Activated T-helper 17 cell treated with anti-CD3 and anti-CD28 coated beads, Interleukin-2, amount 50 U/mL, for 72 hours (primary cell): ENCODE results near the gene TGFB1. TPM values are rescaled to one million over a fixed set of nuclear protein-coding genes. Genes with fewer than 3 reads are reported as not detected.
A peak's percentile ranks its signal among the peaks of the same experiment; 100 is the strongest.
"Not testable (repeated sequence)": the region's sequence is repeated elsewhere in the genome, so short reads cannot be mapped to it uniquely, and the experiment has no call there.

Experiments used
- ATAC-seq: fragments of 150-1000 bp; cut with Tn5 transposase; replicated peaks from 2 replicates; pipeline ENCODE4 v1.10.0; 2021; ENCODE audit warnings: mild to moderate bottlenecking, moderate library complexity
- H3K27ac Mint-ChIP-seq: one replicate; pipeline ENCODE4 v1.8.0; 2022; ENCODE audit warnings: mixed read lengths
- H3K27me3 Mint-ChIP-seq: one replicate; pipeline ENCODE4 v1.8.0; 2022; ENCODE audit warnings: mixed read lengths
- H3K36me3 Mint-ChIP-seq: one replicate; pipeline ENCODE4 v1.8.0; 2022; ENCODE audit warnings: low read depth, mild to moderate bottlenecking, mixed read lengths
- H3K4me1 Mint-ChIP-seq: one replicate; pipeline ENCODE4 v1.8.0; 2022; ENCODE audit warnings: mixed read lengths
- H3K4me3 Mint-ChIP-seq: one replicate; pipeline ENCODE4 v1.8.0; 2022; ENCODE audit warnings: mild to moderate bottlenecking, mixed read lengths
- H3K9me3 Mint-ChIP-seq: one replicate; pipeline ENCODE4 v1.8.0; 2022; ENCODE audit warnings: mixed read lengths
- total RNA-seq, 2 donors: library from RNA; stranded (reverse); gene quantifications; one replicate each; pipeline ENCODE4 v1.2.3, GENCODE V29; 2022

TGFB1 gene
- total RNA-seq, 2 donors from 2014 or later: 107 to 158 TPM

GRCh38 chr19:41299046-41299754 lies 54.5 kb downstream of the TGFB1 start:
- H3K27me3 Mint-ChIP-seq: no peaks in the 10 kb centered on the region
- no peaks in the 10 kb centered on the region for H3K9me3 Mint-ChIP-seq
- peaks cover 100% of the 10 kb centered on the region for H3K36me3 Mint-ChIP-seq
- peak overlapping the region; percentile 97 for H3K27ac Mint-ChIP-seq
- ATAC-seq: no peak
- peak overlapping the region; percentile 65 for H3K4me3 Mint-ChIP-seq
- peaks cover 73% of the 10 kb centered on the region for H3K4me1 Mint-ChIP-seq

GRCh38 chr19:41298348-41298964 lies 55.3 kb downstream of the TGFB1 start:
- ATAC-seq: peak; percentile 1
- Mint-ChIP-seq H3K27ac (peak overlapping the region; percentile 97), H3K27me3 (no peaks in the 10 kb centered on the region), H3K9me3 (no peaks in the 10 kb centered on the region), H3K36me3 (peaks cover 100% of the 10 kb centered on the region), H3K4me1 (peaks cover 70% of the 10 kb centered on the region), H3K4me3 (peak overlapping the region; percentile 65)

- H3K4me3 Mint-ChIP-seq: peak overlapping the region; percentile 65
- H3K27me3 Mint-ChIP-seq: no peaks in the 10 kb centered on the region
- peaks cover 70% of the 10 kb centered on the region for H3K4me1 Mint-ChIP-seq
- no peaks in the 10 kb centered on the region for H3K9me3 Mint-ChIP-seq
- ATAC-seq: peak; percentile 55
- H3K27ac Mint-ChIP-seq: peak overlapping the region; percentile 97
- peaks cover 100% of the 10 kb centered on the region for H3K36me3 Mint-ChIP-seq
These were observed 55.9 kb downstream of the TGFB1 start for GRCh38 chr19:41297628-41298347.

GRCh38 chr19:41296433-41296871 lies 57.3 kb downstream of the TGFB1 start:
- H3K4me3 Mint-ChIP-seq: peak overlapping the region; percentile 65
- H3K27me3 Mint-ChIP-seq: no peaks in the 10 kb centered on the region
- H3K36me3 Mint-ChIP-seq: peaks cover 100% of the 10 kb centered on the region
- no peaks in the 10 kb centered on the region for H3K9me3 Mint-ChIP-seq
- peak overlapping the region; percentile 97 for H3K27ac Mint-ChIP-seq
- H3K4me1 Mint-ChIP-seq: peaks cover 60% of the 10 kb centered on the region
- ATAC-seq: peak; percentile 66

- H3K27ac Mint-ChIP-seq: peak overlapping the region; percentile 97
- H3K9me3 Mint-ChIP-seq: no peaks in the 10 kb centered on the region
- peak overlapping the region; percentile 65 for H3K4me3 Mint-ChIP-seq
- ATAC-seq: no peak
- H3K27me3 Mint-ChIP-seq: no peaks in the 10 kb centered on the region
- H3K4me1 Mint-ChIP-seq: peaks cover 52% of the 10 kb centered on the region
- peaks cover 100% of the 10 kb centered on the region for H3K36me3 Mint-ChIP-seq
These were observed 58.2 kb downstream of the TGFB1 start for GRCh38 chr19:41295499-41295898.

- no peak for ATAC-seq
- Mint-ChIP-seq H3K27me3 (no peaks in the 10 kb centered on the region), H3K9me3 (no peaks in the 10 kb centered on the region), H3K27ac (peak overlapping the region; percentile 40), H3K4me3 (peak overlapping the region; percentile 65), H3K4me1 (peaks cover 41% of the 10 kb centered on the region), H3K36me3 (peaks cover 100% of the 10 kb centered on the region)
These were observed 59.3 kb downstream of the TGFB1 start for GRCh38 chr19:41294393-41294792.

GRCh38 chr19:41289814-41290213 lies 63.9 kb downstream of the TGFB1 start:
- not testable (repeated sequence) for ATAC-seq, H3K27me3 Mint-ChIP-seq, H3K9me3 Mint-ChIP-seq, H3K27ac Mint-ChIP-seq, H3K4me1 Mint-ChIP-seq, H3K4me3 Mint-ChIP-seq
- peaks cover 100% of the 10 kb centered on the region for H3K36me3 Mint-ChIP-seq

- Mint-ChIP-seq H3K9me3 (no peaks in the 10 kb centered on the region), H3K36me3 (peaks cover 100% of the 10 kb centered on the region), H3K4me1 (no peaks in the 10 kb centered on the region), H3K4me3 (no peak overlapping the region), H3K27ac (no peak overlapping the region), H3K27me3 (no peaks in the 10 kb centered on the region)
- ATAC-seq: no peak
These were observed 64.8 kb downstream of the TGFB1 start for GRCh38 chr19:41288673-41289530.

Other genes starting within 250 kb of the TGFB1 start
- under 1 TPM in 1 of 2 donors, not detected in 1; 0.28 TPM for gene CYP2F1, start 239.5 kb downstream of the TGFB1 start, total RNA-seq
- gene CYP2S1, start 160.7 kb downstream of the TGFB1 start, total RNA-seq: under 1 TPM in 1 of 2 donors, not detected in 1; 0.13 TPM
- 1 to 10 TPM in 1 of 2 donors, under 1 TPM in 1; 0.04 to 2.3 TPM for gene AXL, start 134.7 kb downstream of the TGFB1 start, total RNA-seq
- gene HNRNPUL1, start 89.5 kb downstream of the TGFB1 start, total RNA-seq: 100 to 1,000 TPM; 324 to 357 TPM
- gene CCDC97, start 43.8 kb downstream of the TGFB1 start, total RNA-seq: 10 to 100 TPM; 35.1 to 40.9 TPM
- 1 to 10 TPM; 6.7 to 9.5 TPM for gene B9D2, start 10.2 kb upstream of the TGFB1 start, total RNA-seq
- gene TMEM91, start 22.6 kb upstream of the TGFB1 start, total RNA-seq: 10 to 100 TPM in 1 of 2 donors, 1 to 10 TPM in 1; 3.5 to 15.1 TPM
- gene EXOSC5, start 43.4 kb upstream of the TGFB1 start, total RNA-seq: 10 to 100 TPM; 33.0 to 58.7 TPM
- gene BCKDHA, start 43.9 kb upstream of the TGFB1 start, total RNA-seq: 10 to 100 TPM; 19.4 to 48.1 TPM
- under 1 TPM; 0.45 to 0.71 TPM for gene B3GNT8, start 73.5 kb upstream of the TGFB1 start, total RNA-seq
- 10 to 100 TPM; 34.0 to 66.2 TPM for gene DMAC2, start 86.0 kb upstream of the TGFB1 start, total RNA-seq
- not detected for gene ERICH4, start 89.2 kb upstream of the TGFB1 start, total RNA-seq
- gene CEACAM21, start 222.2 kb upstream of the TGFB1 start, total RNA-seq: 10 to 100 TPM; 27.1 to 30.7 TPM